ENCODE data around the gene KASH5.
A peak's percentile ranks its signal among the peaks of the same experiment; 100 is the strongest.

The KASH5 gene

GRCh38 chr19:49443366-49444099 is 55.5 kb downstream of the KASH5 start (continued):
- TF ChIP-seq, protein P1, sequence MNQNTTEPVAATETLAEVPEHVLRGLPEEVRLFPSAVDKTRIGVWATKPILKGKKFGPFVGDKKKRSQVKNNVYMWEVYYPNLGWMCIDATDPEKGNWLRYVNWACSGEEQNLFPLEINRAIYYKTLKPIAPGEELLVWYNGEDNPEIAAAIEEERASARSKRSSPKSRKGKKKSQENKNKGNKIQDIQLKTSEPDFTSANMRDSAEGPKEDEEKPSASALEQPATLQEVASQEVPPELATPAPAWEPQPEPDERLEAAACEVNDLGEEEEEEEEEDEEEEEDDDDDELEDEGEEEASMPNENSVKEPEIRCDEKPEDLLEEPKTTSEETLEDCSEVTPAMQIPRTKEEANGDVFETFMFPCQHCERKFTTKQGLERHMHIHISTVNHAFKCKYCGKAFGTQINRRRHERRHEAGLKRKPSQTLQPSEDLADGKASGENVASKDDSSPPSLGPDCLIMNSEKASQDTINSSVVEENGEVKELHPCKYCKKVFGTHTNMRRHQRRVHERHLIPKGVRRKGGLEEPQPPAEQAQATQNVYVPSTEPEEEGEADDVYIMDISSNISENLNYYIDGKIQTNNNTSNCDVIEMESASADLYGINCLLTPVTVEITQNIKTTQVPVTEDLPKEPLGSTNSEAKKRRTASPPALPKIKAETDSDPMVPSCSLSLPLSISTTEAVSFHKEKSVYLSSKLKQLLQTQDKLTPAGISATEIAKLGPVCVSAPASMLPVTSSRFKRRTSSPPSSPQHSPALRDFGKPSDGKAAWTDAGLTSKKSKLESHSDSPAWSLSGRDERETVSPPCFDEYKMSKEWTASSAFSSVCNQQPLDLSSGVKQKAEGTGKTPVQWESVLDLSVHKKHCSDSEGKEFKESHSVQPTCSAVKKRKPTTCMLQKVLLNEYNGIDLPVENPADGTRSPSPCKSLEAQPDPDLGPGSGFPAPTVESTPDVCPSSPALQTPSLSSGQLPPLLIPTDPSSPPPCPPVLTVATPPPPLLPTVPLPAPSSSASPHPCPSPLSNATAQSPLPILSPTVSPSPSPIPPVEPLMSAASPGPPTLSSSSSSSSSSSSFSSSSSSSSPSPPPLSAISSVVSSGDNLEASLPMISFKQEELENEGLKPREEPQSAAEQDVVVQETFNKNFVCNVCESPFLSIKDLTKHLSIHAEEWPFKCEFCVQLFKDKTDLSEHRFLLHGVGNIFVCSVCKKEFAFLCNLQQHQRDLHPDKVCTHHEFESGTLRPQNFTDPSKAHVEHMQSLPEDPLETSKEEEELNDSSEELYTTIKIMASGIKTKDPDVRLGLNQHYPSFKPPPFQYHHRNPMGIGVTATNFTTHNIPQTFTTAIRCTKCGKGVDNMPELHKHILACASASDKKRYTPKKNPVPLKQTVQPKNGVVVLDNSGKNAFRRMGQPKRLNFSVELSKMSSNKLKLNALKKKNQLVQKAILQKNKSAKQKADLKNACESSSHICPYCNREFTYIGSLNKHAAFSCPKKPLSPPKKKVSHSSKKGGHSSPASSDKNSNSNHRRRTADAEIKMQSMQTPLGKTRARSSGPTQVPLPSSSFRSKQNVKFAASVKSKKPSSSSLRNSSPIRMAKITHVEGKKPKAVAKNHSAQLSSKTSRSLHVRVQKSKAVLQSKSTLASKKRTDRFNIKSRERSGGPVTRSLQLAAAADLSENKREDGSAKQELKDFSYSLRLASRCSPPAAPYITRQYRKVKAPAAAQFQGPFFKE (tag by site-specific recombination; IDR thresholded peaks at IDR 0.05; ENCODE audit: borderline replicate concordance), result no peak
- peak; percentile 56 for TF ChIP-seq KLF1 (tag by site-specific recombination; IDR thresholded peaks at IDR 0.05)
- no peak for TF ChIP-seq ZNF184 (tag by site-specific recombination; IDR thresholded peaks at IDR 0.05)
- peak; percentile 70 for TF ChIP-seq ZNF341 (tag by site-specific recombination; IDR thresholded peaks at IDR 0.05; ENCODE audit: low read depth)
- TF ChIP-seq ZNF571 (tag by site-specific recombination; IDR thresholded peaks at IDR 0.05), result no peak
- TF ChIP-seq ZSCAN30 (tag by site-specific recombination; IDR thresholded peaks at IDR 0.05), result peak; percentile 60
- TF ChIP-seq ZNF629 (tag by site-specific recombination; IDR thresholded peaks at IDR 0.05), result peak; percentile 69
- TF ChIP-seq ZBTB26 (tag by site-specific recombination; optimal IDR thresholded peaks at IDR 0.05), result peak; percentile 81
- TF ChIP-seq ZBTB17 (tag by site-specific recombination; IDR thresholded peaks at IDR 0.05), result peak; percentile 95
- peak; percentile 56; the same call in 1 of the 2 replicates for TF ChIP-seq ZNF600 (tag by site-specific recombination; IDR thresholded peaks at IDR 0.05)
- TF ChIP-seq ZNF791 (tag by site-specific recombination; IDR thresholded peaks at IDR 0.05), result no peak
- TF ChIP-seq BCL6B (tag by site-specific recombination; IDR thresholded peaks at IDR 0.05), result no peak
- TF ChIP-seq ZNF362 (tag by site-specific recombination; IDR thresholded peaks at IDR 0.05), result peak; percentile 77; the same call in 1 of the 2 replicates
- TF ChIP-seq ZNF555 (tag by site-specific recombination; conservative IDR thresholded peaks at IDR 0.05), result no peak
- TF ChIP-seq, protein P2, sequence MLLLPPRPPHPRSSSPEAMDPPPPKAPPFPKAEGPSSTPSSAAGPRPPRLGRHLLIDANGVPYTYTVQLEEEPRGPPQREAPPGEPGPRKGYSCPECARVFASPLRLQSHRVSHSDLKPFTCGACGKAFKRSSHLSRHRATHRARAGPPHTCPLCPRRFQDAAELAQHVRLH (tag by site-specific recombination; IDR thresholded peaks at IDR 0.05), result no peak
- TF ChIP-seq ZNF404 (tag by site-specific recombination; IDR thresholded peaks at IDR 0.05), result no peak
- TF ChIP-seq ZNF366 (tag by site-specific recombination; conservative IDR thresholded peaks at IDR 0.05), result peak; percentile 98
- no peak for TF ChIP-seq ZNF837 (tag by site-specific recombination; IDR thresholded peaks at IDR 0.05)
- TF ChIP-seq EGR2 (tag by site-specific recombination; IDR thresholded peaks at IDR 0.05; ENCODE audit: low read depth), result peak; percentile 99
- TF ChIP-seq ZNF174 (tag by site-specific recombination; IDR thresholded peaks at IDR 0.05), result no peak
- TF ChIP-seq, protein P3, sequence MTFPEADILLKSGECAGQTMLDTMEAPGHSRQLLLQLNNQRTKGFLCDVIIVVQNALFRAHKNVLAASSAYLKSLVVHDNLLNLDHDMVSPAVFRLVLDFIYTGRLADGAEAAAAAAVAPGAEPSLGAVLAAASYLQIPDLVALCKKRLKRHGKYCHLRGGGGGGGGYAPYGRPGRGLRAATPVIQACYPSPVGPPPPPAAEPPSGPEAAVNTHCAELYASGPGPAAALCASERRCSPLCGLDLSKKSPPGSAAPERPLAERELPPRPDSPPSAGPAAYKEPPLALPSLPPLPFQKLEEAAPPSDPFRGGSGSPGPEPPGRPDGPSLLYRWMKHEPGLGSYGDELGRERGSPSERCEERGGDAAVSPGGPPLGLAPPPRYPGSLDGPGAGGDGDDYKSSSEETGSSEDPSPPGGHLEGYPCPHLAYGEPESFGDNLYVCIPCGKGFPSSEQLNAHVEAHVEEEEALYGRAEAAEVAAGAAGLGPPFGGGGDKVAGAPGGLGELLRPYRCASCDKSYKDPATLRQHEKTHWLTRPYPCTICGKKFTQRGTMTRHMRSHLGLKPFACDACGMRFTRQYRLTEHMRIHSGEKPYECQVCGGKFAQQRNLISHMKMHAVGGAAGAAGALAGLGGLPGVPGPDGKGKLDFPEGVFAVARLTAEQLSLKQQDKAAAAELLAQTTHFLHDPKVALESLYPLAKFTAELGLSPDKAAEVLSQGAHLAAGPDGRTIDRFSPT (tag by site-specific recombination; IDR thresholded peaks at IDR 0.05), result no peak
- TF ChIP-seq ZSCAN5A (tag by site-specific recombination; IDR thresholded peaks at IDR 0.05), result no peak
- TF ChIP-seq, protein P4, sequence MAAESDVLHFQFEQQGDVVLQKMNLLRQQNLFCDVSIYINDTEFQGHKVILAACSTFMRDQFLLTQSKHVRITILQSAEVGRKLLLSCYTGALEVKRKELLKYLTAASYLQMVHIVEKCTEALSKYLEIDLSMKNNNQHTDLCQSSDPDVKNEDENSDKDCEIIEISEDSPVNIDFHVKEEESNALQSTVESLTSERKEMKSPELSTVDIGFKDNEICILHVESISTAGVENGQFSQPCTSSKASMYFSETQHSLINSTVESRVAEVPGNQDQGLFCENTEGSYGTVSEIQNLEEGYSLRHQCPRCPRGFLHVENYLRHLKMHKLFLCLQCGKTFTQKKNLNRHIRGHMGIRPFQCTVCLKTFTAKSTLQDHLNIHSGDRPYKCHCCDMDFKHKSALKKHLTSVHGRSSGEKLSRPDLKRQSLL (tag by site-specific recombination; IDR thresholded peaks at IDR 0.05), result 0 out of 2 replicates have a peak, but pooled peaks have one; percentile 38

Data from HEK293 (cell line).